ENCODE data around the gene CCDC184.
"Not testable (repeated sequence)": the region's sequence is repeated elsewhere in the genome, so short reads cannot be mapped to it uniquely, and the experiment has no call there.

CCDC184 gene

GRCh38 chr12:48203192-48203591 lies 19.7 kb downstream of the CCDC184 start, which contains the start of gene OR10AD1:
Gene OR10AD1 (minus strand): TSS chr12:48203292. CDS start chr12:48203292, 0 bp downstream.
- no peak for DNase-seq (ENCODE audit: low read depth)

- not testable (repeated sequence) for DNase-seq (ENCODE audit: low read depth)
Measured at GRCh38 chr12:48209495-48209894, 26.1 kb downstream of the CCDC184 start.

GRCh38 chr12:48216785-48217184 lies 33.3 kb downstream of the CCDC184 start:
- no peak for DNase-seq (ENCODE audit: low read depth)

- DNase-seq (ENCODE audit: low read depth): no peak
Measured at GRCh38 chr12:48219631-48220030, 36.2 kb downstream of the CCDC184 start.

- no peak for DNase-seq (ENCODE audit: low read depth)
Measured at GRCh38 chr12:48220701-48221100, 37.3 kb downstream of the CCDC184 start.

GRCh38 chr12:48221645-48222044 lies 38.2 kb downstream of the CCDC184 start:
- no peak for DNase-seq (ENCODE audit: low read depth)

GRCh38 chr12:48224533-48224932 lies 41.1 kb downstream of the CCDC184 start:
- not testable (repeated sequence) for DNase-seq (ENCODE audit: low read depth)

- not testable (repeated sequence) for DNase-seq (ENCODE audit: low read depth)
Measured at GRCh38 chr12:48231169-48231958, 47.9 kb downstream of the CCDC184 start.
